DND-41 (cell line): Measurements from ENCODE around the gene ALDH3B1.
A peak's percentile ranks its signal among the peaks of the same experiment; 100 is the strongest.

ENCODE experiments used
- ATAC-seq: fragments of 200-7000 bp; cut with Tn5 transposase; 3 replicates; pipeline ENCODE4 v1.9.1; 2021; ENCODE audit warnings: low read depth; ENCODE audit not compliant: insufficient read depth
- DNase-seq: peaks from one replicate; pipeline ENCODE4 v3.0.0-alpha.2; 2020
- H2AFZ ChIP-seq: 2 replicates; pipeline ENCODE4 v1.6.0; 2012; ENCODE audit warnings: low read depth, low read length
- H3K27ac ChIP-seq: 2 replicates; pipeline ENCODE4 v1.5.1; 2012; ENCODE audit warnings: low read length, inconsistent platforms
- H3K27me3 ChIP-seq: fragments of 200-600 bp; sonication (generic); 2 replicates; pipeline ENCODE4 v1.6.0; 2012; ENCODE audit warnings: low read length, mild to moderate bottlenecking, inconsistent platforms; ENCODE audit not compliant: insufficient read depth, poor library complexity
- H3K36me3 ChIP-seq: 2 replicates; pipeline ENCODE4 v1.5.1; 2012; ENCODE audit warnings: low read length, inconsistent platforms; ENCODE audit not compliant: insufficient read depth
- H3K4me1 ChIP-seq: 2 replicates; pipeline ENCODE4 v1.5.1; 2012; ENCODE audit warnings: mild to moderate bottlenecking, low read length; ENCODE audit not compliant: insufficient read depth
- H3K4me2 ChIP-seq: 2 replicates; pipeline ENCODE4 v1.6.0; 2012; ENCODE audit warnings: mild to moderate bottlenecking, moderate library complexity, low read length, inconsistent platforms; ENCODE audit not compliant: insufficient read depth
- H3K4me3 ChIP-seq, 2 experiments: fragments of 200-600 bp in 1 of 2; shearing (Covaris generic) in 1 of 2; 2 replicates each; pipeline ENCODE4 v1.5.1; 2012 to 2016; ENCODE audit warnings: inconsistent platforms in 2 of 2, low read length in 2 of 2, mild to moderate bottlenecking in 2 of 2, low read depth in 1 of 2, moderate library complexity in 1 of 2
- H3K79me2 ChIP-seq: 2 replicates; pipeline ENCODE4 v1.6.0; 2012; ENCODE audit warnings: low read length, inconsistent platforms; ENCODE audit not compliant: insufficient read depth
- H3K9ac ChIP-seq: 2 replicates; pipeline ENCODE4 v1.6.0; 2012; ENCODE audit warnings: low read depth, mild to moderate bottlenecking, inconsistent platforms, low read length, moderate library complexity
- H3K9me3 ChIP-seq: 2 replicates; pipeline ENCODE4 v1.5.1; 2012; ENCODE audit warnings: low read length, moderate library complexity, mild to moderate bottlenecking, inconsistent platforms; ENCODE audit not compliant: insufficient read depth, severe bottlenecking
- H4K20me1 ChIP-seq: 2 replicates; pipeline ENCODE4 v1.6.0; 2012; ENCODE audit warnings: low read length; ENCODE audit not compliant: insufficient read depth
- EZH2 ChIP-seq: IDR thresholded peaks from 3 replicates; pipeline ENCODE4 v1.6.1; 2012; ENCODE audit warnings: borderline replicate concordance, low read depth, mild to moderate bottlenecking, moderate library complexity, low read length, inconsistent platforms; ENCODE audit not compliant: severe bottlenecking
- TF ChIP-seq, protein P1 (sequence below): IDR thresholded peaks from 2 replicates; pipeline ENCODE4 v1.5.1; 2012; ENCODE audit warnings: borderline replicate concordance, low read length, moderate library complexity, mild to moderate bottlenecking; ENCODE audit not compliant: poor library complexity, severe bottlenecking; ENCODE audit errors: extremely low read depth

ALDH3B1 gene

DNA sequence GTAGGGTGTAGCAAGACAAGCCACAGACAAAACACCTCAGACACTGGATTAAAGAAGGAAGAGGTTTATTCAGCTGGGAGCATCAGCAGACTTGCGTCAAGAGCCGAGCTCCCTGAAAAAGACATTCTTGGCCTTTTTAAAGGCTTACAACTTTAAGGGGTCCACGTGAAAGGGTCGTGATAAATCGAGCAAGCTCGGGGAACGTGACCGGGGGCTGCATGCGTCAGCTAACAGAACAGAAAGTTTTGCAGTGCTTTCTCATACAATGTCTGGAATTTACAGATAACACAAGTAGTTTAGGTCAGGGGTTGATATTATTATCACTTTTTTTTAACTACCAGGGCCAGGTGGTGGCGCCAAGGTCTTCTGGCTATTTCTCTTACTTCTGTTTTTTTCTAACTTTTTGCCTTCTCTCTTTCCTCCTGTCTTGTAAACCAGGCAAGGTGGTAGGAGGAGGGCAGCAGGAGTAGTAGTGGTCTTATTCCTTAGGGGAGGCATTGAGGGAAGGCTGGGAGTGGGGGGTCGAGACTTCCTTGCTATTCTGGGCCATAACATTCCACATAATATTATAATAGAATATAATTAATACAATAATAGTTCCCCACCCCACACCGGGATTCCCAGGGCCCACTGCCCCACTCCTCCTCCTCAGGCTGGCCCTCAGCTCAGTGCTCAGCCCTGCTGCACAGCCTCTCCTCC, 587 bp upstream of the ALDH3B1 start:
- no peak overlapping the region for H3K4me2 ChIP-seq
- peaks cover 5% of the 10 kb centered on the region for H3K27me3 ChIP-seq
- no peaks in the 10 kb centered on the region for H3K9me3 ChIP-seq
- no peak overlapping the region for H2AFZ ChIP-seq
- no peaks in the 10 kb centered on the region for H4K20me1 ChIP-seq
- no peaks in the 10 kb centered on the region for H3K36me3 ChIP-seq
- ATAC-seq (no peak), DNase-seq (no peak)
- H3K79me2 ChIP-seq = no peaks in the 10 kb centered on the region
- no peak overlapping the region for H3K9ac ChIP-seq
- no peak overlapping the region for H3K4me3 ChIP-seq
- TF ChIP-seq, protein P1, sequence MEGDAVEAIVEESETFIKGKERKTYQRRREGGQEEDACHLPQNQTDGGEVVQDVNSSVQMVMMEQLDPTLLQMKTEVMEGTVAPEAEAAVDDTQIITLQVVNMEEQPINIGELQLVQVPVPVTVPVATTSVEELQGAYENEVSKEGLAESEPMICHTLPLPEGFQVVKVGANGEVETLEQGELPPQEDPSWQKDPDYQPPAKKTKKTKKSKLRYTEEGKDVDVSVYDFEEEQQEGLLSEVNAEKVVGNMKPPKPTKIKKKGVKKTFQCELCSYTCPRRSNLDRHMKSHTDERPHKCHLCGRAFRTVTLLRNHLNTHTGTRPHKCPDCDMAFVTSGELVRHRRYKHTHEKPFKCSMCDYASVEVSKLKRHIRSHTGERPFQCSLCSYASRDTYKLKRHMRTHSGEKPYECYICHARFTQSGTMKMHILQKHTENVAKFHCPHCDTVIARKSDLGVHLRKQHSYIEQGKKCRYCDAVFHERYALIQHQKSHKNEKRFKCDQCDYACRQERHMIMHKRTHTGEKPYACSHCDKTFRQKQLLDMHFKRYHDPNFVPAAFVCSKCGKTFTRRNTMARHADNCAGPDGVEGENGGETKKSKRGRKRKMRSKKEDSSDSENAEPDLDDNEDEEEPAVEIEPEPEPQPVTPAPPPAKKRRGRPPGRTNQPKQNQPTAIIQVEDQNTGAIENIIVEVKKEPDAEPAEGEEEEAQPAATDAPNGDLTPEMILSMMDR = peak; percentile 34
- TF ChIP-seq EZH2 = no peak
- no peak overlapping the region for H3K27ac ChIP-seq
- peaks cover 4% of the 10 kb centered on the region; the same call in 1 of the 2 replicates for H3K4me1 ChIP-seq

DNA sequence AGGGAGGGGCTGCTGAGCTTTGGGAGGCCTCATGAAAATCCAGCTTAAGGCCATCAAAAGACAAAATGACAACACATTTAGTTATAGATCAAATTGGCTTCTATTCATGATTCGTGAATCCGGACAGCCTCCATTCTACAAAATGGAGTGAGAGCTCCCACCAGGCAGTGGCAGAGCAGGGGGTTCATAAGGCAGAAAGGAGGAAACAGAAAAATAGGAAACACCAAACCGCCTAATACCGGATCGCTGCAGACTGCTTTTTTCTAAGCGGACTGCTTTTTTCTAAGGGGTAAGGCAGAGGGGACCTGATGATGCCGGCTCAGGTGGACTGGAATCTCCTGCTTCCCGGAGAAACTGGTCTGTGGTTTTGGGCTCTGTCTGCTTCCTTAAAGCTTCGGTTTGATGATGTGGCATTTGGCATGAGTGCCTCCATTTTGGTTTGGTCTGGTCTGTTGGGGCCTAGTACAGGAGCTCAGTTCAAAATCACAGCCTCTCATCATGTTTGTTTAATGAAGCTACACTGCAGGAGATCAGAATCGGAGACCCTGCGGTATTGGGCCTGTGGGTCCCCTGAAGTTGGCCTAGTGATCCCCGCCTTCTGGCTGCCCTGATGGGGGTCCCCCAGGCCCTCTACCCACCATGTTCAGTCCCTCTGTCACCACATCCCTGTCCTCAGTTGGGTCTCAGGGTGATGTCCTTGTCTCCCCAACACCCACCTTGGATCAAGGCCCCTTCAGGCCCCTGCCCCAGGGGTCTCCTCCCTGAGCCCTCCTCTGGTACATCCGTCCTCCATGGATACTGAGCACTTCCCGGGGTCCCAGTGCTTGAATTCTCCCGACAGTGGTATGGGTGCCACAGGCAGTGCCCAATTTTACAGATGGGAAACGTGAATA, 1.2 kb downstream of the ALDH3B1 start:
- Histone ChIP-seq H3K79me2 (no peaks in the 10 kb centered on the region), H3K4me2 (no peak overlapping the region), H3K4me1 (no peaks in the 10 kb centered on the region), H3K36me3 (no peaks in the 10 kb centered on the region), H3K4me3 (no peak overlapping the region), H2AFZ (no peak overlapping the region), H3K9me3 (no peaks in the 10 kb centered on the region), H4K20me1 (no peaks in the 10 kb centered on the region; the same call in 1 of the 2 replicates), H3K9ac (no peak overlapping the region), H3K27ac (no peak overlapping the region), H3K27me3 (no peaks in the 10 kb centered on the region)
- ATAC-seq (no peak), DNase-seq (no peak)
- TF ChIP-seq EZH2 = no peak
- TF ChIP-seq, protein P1 = no peak

DNA sequence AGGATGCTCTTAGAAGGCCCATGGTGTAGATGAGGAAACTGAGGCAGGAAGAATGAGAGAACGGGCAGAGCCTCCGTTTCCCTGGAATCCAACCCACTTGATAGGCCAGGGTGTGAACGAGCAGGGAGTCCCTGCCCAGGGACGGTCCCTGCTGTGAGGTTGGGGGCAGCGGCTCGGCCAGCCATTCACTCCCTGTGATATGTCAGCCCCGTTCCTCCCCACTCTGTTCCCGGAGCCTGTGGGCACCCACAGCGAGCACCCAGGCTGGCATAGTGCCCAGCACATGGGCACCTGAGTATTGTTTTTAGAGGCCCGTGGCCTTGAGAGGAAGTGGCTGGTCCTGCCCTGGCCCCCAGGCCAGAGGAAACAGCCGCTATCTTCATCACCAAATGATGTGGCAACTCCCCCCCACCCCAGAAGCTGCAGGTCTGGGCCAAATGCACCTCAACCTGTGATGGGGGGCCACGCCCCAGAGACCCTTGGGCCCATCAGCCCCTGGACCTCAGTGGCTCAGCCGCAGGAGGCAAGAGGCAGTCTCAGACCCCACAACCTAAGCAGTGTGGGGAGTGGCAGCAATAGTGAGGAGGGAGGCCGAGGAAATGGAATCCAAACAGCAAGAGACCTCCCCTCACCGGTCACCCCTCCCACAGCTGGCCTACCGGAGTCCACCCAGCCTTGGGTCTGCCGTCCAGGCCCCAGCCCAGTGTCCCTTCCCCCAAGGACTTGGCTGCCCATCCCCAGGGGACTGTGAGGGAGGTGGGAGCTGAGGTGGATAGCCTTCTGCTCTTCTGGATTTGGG, 2.1 kb downstream of the ALDH3B1 start:
- no peaks in the 10 kb centered on the region for H3K27me3 ChIP-seq
- DNase-seq (no peak), ATAC-seq (no peak)
- no peaks in the 10 kb centered on the region for H3K4me1 ChIP-seq
- no peak overlapping the region for H3K4me3 ChIP-seq
- H3K27ac ChIP-seq = no peak overlapping the region
- no peaks in the 10 kb centered on the region for H3K36me3 ChIP-seq
- no peak overlapping the region for H3K9ac ChIP-seq
- no peaks in the 10 kb centered on the region for H3K9me3 ChIP-seq
- no peak overlapping the region for H2AFZ ChIP-seq
- H3K79me2 ChIP-seq = no peaks in the 10 kb centered on the region
- H4K20me1 ChIP-seq = no peaks in the 10 kb centered on the region; the same call in 1 of the 2 replicates
- no peak overlapping the region for H3K4me2 ChIP-seq
- no peak for TF ChIP-seq EZH2
- TF ChIP-seq, protein P1 = no peak
